GM18861 (cell line): ENCODE results near the gene NTNG2.
"Not testable (repeated sequence)": the region's sequence is repeated elsewhere in the genome, so short reads cannot be mapped to it uniquely, and the experiment has no call there.

Experiments
- ATAC-seq: cut with Tn5 transposase; IDR thresholded peaks from one replicate; pipeline ENCODE4 v1.9.1; 2021; ENCODE audit not compliant: unreplicated experiment

NTNG2 gene

DNA sequence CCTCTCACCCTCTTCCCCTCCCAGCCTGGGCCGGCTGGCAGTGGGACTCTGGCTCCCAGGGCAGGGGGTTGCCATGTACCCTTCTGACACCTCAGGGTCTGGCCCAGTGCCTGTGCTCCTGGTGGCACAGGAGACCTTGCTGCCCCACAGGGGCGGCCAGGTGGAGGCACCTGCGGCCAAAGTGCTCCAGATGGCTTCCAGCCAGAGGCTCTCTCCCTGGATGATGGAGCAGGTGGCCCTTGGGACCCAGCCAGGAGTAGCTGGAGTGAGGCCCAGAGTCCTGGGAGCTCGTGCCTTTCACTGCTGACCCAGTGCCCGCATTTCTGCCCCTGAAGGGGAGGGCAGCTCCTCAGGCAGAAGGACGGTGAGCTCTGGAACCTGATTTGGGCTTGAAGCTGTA is 87.3 kb downstream of the NTNG2 start:
- ATAC-seq = no peak

DNA sequence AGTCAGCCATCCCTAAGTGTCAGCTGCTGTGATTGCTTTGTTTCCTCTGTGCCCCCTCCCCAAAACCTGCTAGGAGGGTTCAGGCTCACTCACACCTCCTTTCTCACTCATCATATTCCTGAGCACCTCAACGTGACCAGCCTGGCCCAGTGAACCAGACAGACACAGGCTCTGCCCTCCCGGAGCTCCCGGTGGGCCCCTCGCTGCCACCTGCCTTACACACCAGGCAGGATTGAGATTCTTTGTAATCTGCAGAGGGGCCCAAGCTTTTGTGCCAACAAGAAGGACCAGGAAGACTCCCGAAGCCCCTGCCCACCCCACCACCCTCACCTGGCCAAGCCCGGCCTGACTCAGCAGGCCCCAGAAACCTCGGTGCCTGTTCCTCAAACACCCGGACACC is 87.8 kb downstream of the NTNG2 start:
- no peak for ATAC-seq

DNA sequence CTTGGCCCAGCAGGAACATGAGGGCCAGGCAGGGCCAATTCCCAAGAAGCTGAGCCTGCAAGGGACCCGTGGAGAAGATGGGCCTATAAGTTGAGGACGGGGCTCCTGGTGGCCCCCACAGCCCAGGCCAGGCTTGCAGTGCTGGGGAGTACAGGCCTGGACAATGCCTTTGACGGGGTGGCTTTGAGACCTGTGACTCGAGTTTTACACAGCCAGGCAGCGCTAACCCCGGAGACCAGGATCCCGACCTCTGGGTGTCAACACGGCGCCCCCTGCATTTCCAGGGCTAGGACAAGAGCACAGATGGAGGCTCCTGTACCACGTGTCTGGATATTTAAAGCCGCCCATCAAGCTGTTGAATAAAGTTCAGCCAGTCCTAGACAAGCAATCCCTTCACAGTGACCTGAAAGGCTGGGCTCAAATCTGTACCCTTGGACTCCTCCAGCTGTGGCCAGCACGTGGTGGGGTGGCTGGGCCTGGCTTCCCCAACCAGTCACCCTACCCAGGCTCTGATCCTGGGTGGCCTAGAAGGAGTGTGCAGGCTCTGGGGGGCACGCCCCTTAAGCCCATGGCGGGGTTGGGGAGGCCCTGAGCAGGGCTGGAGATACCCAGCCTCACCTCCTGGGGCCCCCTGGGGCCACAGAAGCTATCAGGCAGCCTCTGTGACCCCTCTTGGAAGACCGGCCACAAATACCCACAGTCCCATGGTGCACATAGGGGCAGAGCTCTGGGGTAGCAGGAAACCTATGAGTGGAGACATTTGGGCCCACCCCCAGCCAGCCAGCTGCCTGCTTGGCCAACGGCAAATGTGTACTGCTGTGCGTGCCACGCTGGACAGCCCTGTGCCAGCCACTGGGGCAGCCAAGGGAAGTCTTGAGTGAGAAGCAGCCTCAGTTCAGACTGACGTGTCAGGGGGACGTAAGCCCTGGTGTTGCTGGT is 88.7 kb downstream of the NTNG2 start:
- no peak for ATAC-seq

DNA sequence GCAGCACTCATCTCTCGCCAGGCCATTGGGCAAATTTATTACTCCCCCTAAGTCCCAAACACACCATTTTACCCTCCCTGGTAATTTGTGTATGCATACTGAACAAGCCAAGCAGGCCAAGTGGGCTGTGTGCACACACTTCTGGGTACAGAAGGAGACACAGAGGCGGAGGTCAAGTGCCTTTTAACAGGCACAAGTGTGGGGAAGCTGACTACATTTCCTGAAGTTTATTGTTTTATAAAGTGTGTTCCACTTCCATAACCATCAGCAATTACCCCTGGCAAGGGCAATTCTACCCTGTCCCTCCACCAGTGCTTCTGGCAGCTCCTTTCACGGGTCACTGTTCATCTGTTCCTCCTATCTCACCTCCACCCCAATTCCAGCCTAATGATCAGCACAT is 99.0 kb downstream of the NTNG2 start:
- no peak for ATAC-seq

DNA sequence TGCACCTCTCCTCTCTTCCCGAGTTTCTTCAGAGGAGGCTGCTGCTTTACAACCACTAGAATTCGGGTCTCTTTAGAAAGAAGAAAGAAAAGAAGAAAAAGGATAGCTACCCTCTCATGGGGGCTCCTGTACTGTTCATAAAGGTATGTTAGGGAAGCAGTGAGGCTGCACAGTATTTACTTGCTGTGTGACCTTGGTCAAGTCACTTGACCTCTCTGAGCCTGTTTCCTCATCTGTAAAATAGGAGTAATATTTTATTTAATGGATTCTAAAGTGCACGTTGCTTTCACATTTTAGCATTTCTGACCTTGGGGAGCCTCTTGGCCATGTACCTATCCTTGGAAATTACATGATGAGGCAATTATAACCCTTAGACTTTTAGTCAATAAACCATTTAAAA is 104.2 kb downstream of the NTNG2 start:
- no peak for ATAC-seq

DNA sequence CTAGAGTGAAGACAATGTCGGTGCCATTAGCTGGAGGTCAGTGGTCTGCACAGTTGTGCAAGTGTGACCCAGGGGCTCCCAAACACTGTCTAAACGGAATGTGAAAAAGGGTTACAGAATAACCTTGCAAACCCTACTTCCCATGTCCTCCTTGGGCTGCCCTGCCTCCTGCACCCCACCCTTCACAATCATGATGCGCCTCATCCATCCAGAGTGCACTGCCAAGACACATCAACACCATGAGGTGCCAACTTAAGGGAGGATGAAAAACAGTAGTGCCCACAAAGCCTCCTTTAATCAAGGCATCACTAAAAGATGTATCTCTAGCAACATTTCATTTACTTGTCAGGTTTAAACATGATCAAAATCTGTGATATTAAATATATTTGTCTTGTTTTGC is 105.8 kb downstream of the NTNG2 start:
- no peak for ATAC-seq

DNA sequence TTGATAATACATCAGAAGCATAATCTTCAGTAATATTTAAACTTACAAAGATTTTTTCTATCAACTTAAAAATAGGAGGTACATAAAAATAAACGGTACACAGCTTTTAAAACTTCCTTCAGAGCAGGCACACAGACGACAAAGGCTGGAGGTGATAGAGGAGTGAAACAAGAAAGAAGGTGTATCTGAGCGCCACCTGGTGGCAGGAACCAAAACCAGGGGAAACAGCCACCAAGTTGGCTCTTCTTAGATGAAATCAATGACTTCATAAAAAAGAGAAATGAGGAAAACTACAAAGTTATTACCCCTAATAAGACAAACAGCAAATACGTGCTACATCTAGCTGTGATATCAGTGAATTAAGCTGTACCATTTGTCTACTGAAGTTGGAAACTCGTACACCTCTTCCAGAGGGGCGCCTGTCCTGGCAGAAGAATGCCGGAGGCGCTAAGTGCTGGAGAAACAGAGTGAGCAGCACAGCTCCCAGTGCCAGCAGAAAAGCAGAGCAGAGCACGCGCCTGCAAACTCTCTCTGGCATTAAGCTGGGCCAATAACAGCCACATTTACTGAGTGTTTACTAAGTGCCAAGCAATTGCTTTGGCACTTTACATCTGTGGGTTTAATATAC is 107.0 kb downstream of the NTNG2 start:
- no peak for ATAC-seq

DNA sequence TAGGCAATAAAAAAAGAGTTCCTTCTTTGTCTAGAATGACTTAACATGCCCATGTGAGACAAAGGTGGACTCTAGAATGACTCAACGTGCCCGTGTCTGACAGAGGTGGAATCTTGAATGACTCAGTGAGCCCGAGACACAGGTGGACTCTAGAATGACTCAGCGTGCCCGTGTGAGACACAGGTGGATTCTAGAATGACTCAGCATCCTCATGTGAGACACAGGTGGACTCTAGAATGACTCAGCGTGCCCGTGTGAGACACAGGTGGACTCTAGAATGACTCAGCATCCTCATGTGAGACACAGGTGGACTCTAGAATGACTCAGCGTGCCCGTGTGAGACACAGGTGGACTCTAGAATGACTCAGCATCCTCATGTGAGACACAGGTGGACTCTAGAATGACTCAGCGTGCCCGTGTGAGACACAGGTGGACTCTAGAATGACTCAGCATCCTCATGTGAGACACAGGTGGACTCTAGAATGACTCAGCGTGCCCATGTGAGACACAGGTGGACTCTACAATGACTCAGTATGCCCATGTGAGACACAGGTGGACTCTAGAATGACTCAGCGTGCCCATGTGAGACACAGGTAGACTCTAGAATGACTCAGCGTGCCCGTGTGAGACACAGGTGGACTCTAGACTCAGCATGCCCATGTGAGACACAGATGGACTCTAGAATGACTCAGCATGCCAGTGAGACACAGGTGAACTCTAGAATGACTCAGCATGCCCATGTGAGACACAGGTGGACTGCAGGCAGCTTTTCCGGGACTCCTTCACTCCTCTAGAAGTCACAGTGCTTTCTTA is 108.1 kb downstream of the NTNG2 start:
- not testable (repeated sequence) for ATAC-seq

DNA sequence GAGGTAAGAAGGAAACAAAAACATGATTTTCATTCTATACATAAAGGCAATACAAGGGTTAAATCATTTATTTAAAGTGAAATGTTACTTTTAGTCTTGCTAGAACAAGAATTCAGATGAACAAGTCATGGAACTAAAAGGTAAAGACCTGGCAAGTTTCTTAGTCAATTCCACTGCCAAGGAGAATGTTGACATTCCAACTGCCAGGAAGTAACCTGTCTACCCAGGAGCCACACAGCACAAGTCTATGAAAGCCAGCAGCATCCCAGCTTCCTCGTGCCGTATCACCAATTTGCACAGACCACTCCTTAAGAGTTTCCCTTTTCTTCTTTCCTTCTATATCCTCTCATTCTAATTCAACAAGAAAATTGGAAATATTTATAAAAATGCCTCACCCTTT is 113.0 kb downstream of the NTNG2 start:
- no peak for ATAC-seq

DNA sequence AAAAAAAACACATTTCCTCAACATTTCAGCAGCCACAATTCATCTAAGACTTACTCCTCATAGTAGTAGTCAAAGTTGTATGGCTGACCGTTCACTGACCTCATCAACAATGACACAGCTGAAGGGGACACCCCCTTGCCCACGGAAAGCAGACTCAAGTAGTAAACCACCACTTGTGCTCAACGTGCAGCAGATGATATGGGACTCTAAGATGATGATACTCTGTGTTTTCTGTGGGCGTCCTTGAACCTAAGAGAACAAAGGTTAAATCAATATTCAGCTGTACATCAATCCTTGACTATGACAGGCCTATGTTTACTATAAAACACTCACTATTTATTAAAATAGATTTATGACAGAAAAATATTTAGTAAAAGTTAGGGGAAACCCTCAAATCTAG is 121.3 kb downstream of the NTNG2 start:
- no peak for ATAC-seq

DNA sequence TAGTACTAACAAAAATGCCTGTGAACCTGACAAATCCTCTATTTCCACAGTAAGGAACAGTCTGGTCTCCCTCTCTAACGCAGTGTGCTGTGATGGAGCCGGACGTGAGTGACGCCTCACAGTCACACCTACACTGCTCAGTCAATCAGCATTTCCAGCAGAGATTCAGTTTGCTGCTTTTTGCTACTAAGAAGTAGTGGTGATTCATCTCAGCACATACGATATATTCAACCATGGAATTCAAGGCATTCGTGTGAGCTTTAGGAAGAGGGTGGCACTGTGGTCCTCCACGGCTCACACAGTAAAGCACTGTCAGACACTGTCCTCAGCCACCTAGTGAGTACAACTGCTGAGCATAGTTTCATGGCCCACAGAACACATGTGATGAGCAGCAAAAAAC is 122.0 kb downstream of the NTNG2 start:
- ATAC-seq = no peak

DNA sequence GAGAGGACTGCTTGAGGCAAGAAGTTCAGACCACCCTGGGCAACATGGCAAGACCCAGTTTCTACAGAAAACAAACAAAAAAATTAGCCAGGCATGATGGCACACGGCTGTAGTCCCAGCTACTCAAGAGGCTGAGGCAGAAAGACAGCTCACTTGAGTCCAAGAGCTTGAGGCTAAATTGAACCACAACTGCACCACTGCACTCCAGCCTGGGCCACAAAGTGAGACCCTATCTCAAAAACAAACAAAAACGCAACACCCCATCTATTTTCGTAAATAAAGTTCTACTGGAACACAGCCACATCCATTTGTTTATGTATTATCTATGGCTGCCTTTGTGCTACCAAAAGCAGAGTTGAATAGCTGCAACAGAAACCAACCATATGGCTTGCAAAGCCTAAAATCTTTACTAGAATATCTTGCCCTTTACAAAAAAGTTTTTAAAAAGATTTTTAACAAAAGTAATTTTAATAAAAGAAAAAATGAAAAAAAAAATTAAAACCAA is 125.5 kb downstream of the NTNG2 start:
- ATAC-seq = no peak

DNA sequence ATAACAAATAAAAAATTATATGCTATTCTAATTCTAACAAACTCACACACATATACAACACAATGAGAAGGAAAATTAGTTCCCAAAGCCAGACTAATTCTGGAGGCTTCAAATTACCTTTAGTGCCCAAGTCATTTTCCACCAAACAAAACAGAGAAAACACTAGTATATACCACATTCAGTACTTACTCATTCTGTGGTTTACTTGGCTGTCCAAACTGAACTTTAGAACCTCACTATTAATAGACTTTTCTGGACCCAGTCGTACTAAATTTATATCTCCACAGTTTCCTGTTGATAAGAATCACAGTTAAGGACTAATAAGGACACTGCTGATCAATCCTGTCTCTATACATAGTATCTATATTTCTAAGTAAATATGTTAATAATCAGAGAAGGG is 126.5 kb downstream of the NTNG2 start:
- no peak for ATAC-seq

DNA sequence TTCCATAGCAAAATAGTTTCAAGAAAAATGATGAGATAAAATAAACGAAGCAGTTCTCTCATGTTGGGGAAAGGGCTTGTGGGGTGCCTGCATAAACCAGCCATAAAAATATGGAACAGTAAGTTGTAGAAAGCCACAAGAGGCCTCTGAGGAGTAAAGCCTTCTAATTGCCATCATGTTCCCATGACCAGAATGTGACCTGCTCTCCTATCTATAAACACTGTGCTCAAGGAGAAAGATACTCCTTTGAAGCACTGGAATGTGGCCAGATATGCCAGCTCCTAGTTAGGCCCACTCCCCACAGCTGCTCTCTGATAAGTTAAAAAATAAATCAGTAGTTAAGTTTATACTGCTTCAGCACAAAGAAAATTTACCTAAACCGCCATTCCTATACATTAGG is 127.1 kb downstream of the NTNG2 start:
- ATAC-seq = no peak

DNA sequence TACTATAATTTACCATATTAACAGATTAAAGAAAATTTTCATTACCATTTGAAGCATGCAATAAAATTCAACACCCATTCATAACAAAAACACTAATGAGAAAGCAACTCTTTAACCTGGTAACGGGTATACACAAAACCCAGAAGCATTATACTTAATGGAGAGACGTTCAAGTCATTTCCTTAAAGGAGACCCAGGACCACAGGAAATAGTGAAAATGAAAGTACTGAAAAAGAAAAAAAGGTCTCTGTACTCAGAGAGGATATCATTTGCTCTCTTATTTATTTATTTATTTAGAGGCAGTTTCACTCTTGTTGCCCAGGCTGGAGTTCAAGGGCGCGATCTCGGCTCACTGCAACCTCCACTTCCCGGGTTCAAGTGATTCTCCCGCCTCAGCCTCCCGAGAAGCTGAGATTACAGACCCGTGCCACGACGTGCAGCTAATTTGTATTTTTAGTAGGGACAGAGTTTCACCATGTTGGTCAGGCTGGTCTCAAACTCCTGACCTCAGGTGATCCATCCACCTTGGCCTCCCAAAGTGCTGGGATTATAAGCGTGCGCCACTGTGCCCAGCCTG is 131.4 kb downstream of the NTNG2 start:
- no peak for ATAC-seq
